Calu3 (cell line): ENCODE measurements around the gene TCEA2. TPM values are rescaled to one million over a fixed set of nuclear protein-coding genes. Genes with fewer than 3 reads are reported as not detected.

ENCODE experiments used
- BruUV-seq: library from RNA; stranded (reverse); fragments of 400-500 nt; replicated peaks from 2 replicates; lab custom pipeline; 2021; lab: Mats Ljungman, UMichigan
- CTCF ChIA-PET: fragments of 300-600 bp; sonication (Branson Sonifier 250); formaldehyde crosslinking; loops from one replicate; lab custom pipeline; 2022; ENCODE audit warnings: antibody characterized with exemption; lab: Charles Lee
- DNase-seq: peaks from one replicate; pipeline ENCODE4 v3.0.0; 2022
- H3K27ac Mint-ChIP-seq: one replicate; pipeline ENCODE4 v1.8.0; 2022; ENCODE audit warnings: mixed read lengths; ENCODE audit not compliant: unreplicated experiment
- H3K27me3 Mint-ChIP-seq: one replicate; pipeline ENCODE4 v1.8.0; 2022; ENCODE audit warnings: mixed read lengths; ENCODE audit not compliant: unreplicated experiment
- H3K36me3 Mint-ChIP-seq: one replicate; pipeline ENCODE4 v1.8.0; 2022; ENCODE audit warnings: mild to moderate bottlenecking, moderate library complexity, mixed read lengths; ENCODE audit not compliant: insufficient read depth, unreplicated experiment
- H3K4me1 Mint-ChIP-seq: one replicate; pipeline ENCODE4 v1.8.0; 2022; ENCODE audit warnings: mild to moderate bottlenecking, low read depth, mixed read lengths; ENCODE audit not compliant: unreplicated experiment
- H3K4me3 Mint-ChIP-seq: one replicate; pipeline ENCODE4 v1.8.0; 2022; ENCODE audit warnings: mild to moderate bottlenecking, low read depth, moderate library complexity, mixed read lengths; ENCODE audit not compliant: unreplicated experiment
- H3K9me3 Mint-ChIP-seq: one replicate; pipeline ENCODE4 v1.8.0; 2022; ENCODE audit warnings: low read depth, mixed read lengths; ENCODE audit not compliant: unreplicated experiment
- intact Hi-C: fragments of 100-400 bp; cut with micrococcal nuclease; formaldehyde crosslinking; loops from one replicate; pipeline ENCODE4 v1.10.0; 2022; ENCODE audit not compliant: unreplicated experiment
- total RNA-seq: library from RNA; stranded (reverse); gene quantifications from 2 replicates; pipeline ENCODE4 v1.2.3, GENCODE V29; 2022
- TF ChIP-seq, protein P1 (sequence below): fragments of 200-600 bp; IDR thresholded peaks from one replicate; pipeline ENCODE4 v1.8.0; 2022; ENCODE audit warnings: antibody characterized with exemption; ENCODE audit not compliant: unreplicated experiment

TCEA2 gene
- total RNA-seq, 1 experiment from 2014 or later: 39.9 TPM

- CTCF ChIA-PET: interaction anchor here (0.6 kb wide), 1 partner anchor 50 kb away, joined by 5 read pairs; no protein-coding TSS in a partner anchor
- H3K36me3 Mint-ChIP-seq: no peaks in the 10 kb centered on the region
- no TSS peak for BruUV-seq
- intact Hi-C loops: no loop called here
- H3K4me3 Mint-ChIP-seq: no peak overlapping the region
- H3K4me1 Mint-ChIP-seq: peaks cover 10% of the 10 kb centered on the region
- TF ChIP-seq, protein P1, sequence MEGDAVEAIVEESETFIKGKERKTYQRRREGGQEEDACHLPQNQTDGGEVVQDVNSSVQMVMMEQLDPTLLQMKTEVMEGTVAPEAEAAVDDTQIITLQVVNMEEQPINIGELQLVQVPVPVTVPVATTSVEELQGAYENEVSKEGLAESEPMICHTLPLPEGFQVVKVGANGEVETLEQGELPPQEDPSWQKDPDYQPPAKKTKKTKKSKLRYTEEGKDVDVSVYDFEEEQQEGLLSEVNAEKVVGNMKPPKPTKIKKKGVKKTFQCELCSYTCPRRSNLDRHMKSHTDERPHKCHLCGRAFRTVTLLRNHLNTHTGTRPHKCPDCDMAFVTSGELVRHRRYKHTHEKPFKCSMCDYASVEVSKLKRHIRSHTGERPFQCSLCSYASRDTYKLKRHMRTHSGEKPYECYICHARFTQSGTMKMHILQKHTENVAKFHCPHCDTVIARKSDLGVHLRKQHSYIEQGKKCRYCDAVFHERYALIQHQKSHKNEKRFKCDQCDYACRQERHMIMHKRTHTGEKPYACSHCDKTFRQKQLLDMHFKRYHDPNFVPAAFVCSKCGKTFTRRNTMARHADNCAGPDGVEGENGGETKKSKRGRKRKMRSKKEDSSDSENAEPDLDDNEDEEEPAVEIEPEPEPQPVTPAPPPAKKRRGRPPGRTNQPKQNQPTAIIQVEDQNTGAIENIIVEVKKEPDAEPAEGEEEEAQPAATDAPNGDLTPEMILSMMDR: no peak
- DNase-seq: no peak
- no peak overlapping the region for H3K27ac Mint-ChIP-seq
- H3K9me3 Mint-ChIP-seq: peaks cover 5% of the 10 kb centered on the region
- H3K27me3 Mint-ChIP-seq: peaks cover 78% of the 10 kb centered on the region
Measured at GRCh38 chr20:64093013-64093503, 30.1 kb downstream of the TCEA2 start.

DNA sequence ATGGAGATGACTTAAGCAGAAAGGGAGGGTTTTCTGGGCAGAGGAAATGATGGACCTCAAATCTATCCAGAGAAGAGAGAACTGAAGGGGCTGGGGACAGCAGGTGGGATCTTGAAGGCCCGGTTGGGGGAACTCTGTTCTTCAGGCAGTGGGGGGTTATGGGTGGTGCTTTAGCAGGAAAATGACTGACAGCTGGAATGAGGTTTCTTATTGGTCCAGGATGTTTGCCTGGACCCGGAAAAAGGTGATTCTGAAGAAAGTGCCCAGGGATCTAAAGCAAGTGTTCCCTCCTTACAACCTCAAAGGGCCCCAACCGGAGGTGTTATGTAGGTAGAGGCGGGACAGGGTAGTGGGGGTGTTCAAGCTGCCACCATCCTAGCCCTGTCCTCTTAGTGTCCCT, 32.5 kb downstream of the TCEA2 start:
- BruUV-seq: no TSS peak
- CTCF ChIA-PET: no interaction called here
- peaks cover 5% of the 10 kb centered on the region for H3K9me3 Mint-ChIP-seq
- TF ChIP-seq, protein P1: no peak
- peaks cover 10% of the 10 kb centered on the region for H3K4me1 Mint-ChIP-seq
- no peaks in the 10 kb centered on the region for H3K36me3 Mint-ChIP-seq
- peaks cover 77% of the 10 kb centered on the region for H3K27me3 Mint-ChIP-seq
- intact Hi-C loops: no loop called here
- no peak overlapping the region for H3K27ac Mint-ChIP-seq
- H3K4me3 Mint-ChIP-seq: no peak overlapping the region
- no peak for DNase-seq

- H3K4me3 Mint-ChIP-seq: no peak overlapping the region
- CTCF ChIA-PET: no interaction called here
- BruUV-seq: no TSS peak
- intact Hi-C loops: no loop called here
- H3K9me3 Mint-ChIP-seq: peaks cover 5% of the 10 kb centered on the region
- DNase-seq: no peak
- peaks cover 80% of the 10 kb centered on the region for H3K27me3 Mint-ChIP-seq
- no peaks in the 10 kb centered on the region for H3K36me3 Mint-ChIP-seq
- no peak overlapping the region for H3K27ac Mint-ChIP-seq
- TF ChIP-seq, protein P1: no peak
- peaks cover 10% of the 10 kb centered on the region for H3K4me1 Mint-ChIP-seq
Measured at GRCh38 chr20:64095927-64096326, 32.9 kb downstream of the TCEA2 start.

- CTCF ChIA-PET: no interaction called here
- Mint-ChIP-seq H3K4me1 (peaks cover 10% of the 10 kb centered on the region), H3K27ac (no peak overlapping the region), H3K9me3 (peaks cover 5% of the 10 kb centered on the region), H3K36me3 (no peaks in the 10 kb centered on the region), H3K4me3 (no peak overlapping the region), H3K27me3 (peaks cover 80% of the 10 kb centered on the region)
- BruUV-seq: no TSS peak
- TF ChIP-seq, protein P1: no peak
- DNase-seq: no peak
- intact Hi-C loops: no loop called here
Measured at GRCh38 chr20:64096535-64096934, 33.5 kb downstream of the TCEA2 start.
